ENCODE data around the gene SLC5A3. TPM values are rescaled to one million over a fixed set of nuclear protein-coding genes. Genes with fewer than 3 reads are reported as not detected.

The SLC5A3 gene
- total RNA-seq, 2 experiments from 2014 or later: 29.2 to 34.7 TPM

GRCh38 chr21:34120867-34121266 is 47.5 kb downstream of the SLC5A3 start:
- CTCF ChIA-PET: interaction anchor here (1.2 to 1.5 kb wide), 3 partner anchors 8 to 227 kb away, joined by 3 to 5 read pairs (median 4); no protein-coding TSS in a partner anchor
- no peak for DNase-seq
- no peak for ATAC-seq
- H3K27ac Mint-ChIP-seq: no peak overlapping the region
- H3K9me3 Mint-ChIP-seq (ENCODE audit: low read depth): peaks cover 5% of the 10 kb centered on the region
- H3K4me1 Mint-ChIP-seq: no peaks in the 10 kb centered on the region
- H3K36me3 Mint-ChIP-seq: peaks cover 63% of the 10 kb centered on the region
- H3K27me3 Mint-ChIP-seq: no peaks in the 10 kb centered on the region
- H3K4me3 Mint-ChIP-seq: no peak overlapping the region

- Mint-ChIP-seq H3K36me3 (peaks cover 62% of the 10 kb centered on the region), H3K27me3 (no peaks in the 10 kb centered on the region), H3K9me3 (ENCODE audit: low read depth) (peaks cover 5% of the 10 kb centered on the region), H3K27ac (no peak overlapping the region), H3K4me1 (peaks cover 4% of the 10 kb centered on the region), H3K4me3 (no peak overlapping the region)
- CTCF ChIA-PET: no interaction called here
- DNase-seq: no peak
- no peak for ATAC-seq
Observed at GRCh38 chr21:34122047-34122446, 48.7 kb downstream of the SLC5A3 start.

Other genes with a start within 250 kb of the SLC5A3 start
- 100 to 1,000 TPM; 186 to 205 TPM for gene ATP5PO, start 157.8 kb upstream of the SLC5A3 start, total RNA-seq
- gene MRPS6, start within 50 bp of the SLC5A3 start, total RNA-seq: 100 to 1,000 TPM in 1 of 2 experiments, 10 to 100 TPM in 1; 82.9 to 124 TPM

All from activated CD8-positive, alpha-beta memory T cell treated with anti-CD3 and anti-CD28 coated beads, Interleukin-2, amount 10 ng/mL, durations not matched to agents 7 days and 5 days (primary cell).